Measurements from ENCODE around the gene BROX.
"Not testable (repeated sequence)": the region's sequence is repeated elsewhere in the genome, so short reads cannot be mapped to it uniquely, and the experiment has no call there.

Gene BROX, protein sequence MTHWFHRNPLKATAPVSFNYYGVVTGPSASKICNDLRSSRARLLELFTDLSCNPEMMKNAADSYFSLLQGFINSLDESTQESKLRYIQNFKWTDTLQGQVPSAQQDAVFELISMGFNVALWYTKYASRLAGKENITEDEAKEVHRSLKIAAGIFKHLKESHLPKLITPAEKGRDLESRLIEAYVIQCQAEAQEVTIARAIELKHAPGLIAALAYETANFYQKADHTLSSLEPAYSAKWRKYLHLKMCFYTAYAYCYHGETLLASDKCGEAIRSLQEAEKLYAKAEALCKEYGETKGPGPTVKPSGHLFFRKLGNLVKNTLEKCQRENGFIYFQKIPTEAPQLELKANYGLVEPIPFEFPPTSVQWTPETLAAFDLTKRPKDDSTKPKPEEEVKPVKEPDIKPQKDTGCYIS

DNA sequence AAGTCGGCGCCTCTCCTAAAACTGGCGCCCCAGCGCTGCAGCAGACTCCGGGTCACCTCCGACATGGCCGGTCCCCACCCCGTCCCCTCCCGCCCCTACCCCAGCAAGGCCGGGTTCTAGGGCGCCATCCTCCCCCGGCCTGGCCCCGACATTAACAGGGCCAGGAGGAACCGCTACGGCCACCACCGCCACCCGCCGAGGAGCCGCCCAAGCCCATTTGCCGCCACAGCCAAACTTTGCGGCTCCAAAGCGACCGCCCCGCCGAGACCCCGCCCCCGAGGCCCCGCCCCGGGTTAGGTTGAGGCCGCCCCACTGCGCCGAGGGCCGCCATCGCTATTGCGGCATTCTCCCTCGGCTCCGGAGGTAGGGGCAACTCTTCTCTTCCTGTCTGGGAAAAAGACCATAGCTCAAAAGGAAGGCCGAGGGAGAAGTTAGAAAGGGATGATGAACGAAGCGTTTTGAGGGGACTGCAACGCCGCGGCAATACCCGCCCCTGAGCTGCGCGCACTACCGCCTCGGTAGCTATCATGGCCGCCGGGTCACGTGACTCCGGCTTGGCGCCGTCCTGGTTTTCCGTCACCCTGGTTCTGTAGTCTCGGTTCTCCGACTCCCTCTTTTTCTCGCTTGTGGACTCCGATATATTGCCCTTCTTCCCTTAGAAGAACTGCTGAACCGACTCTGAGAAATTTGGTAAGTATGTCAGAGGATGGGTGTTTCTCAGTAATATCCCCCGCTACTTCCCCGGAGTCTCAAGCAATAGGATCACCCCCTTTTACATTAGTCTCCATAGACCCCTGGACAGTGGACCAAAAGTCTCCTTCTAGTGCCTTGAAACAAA is at the start of gene BROX, which contains the start of gene AIDA:
Gene BROX (plus strand): TSS at position 312 of the 838 bp plus-strand sequence. CDS start 3,136 bp downstream, outside the sequence.
Gene AIDA (minus strand): TSS at position 239 of the 838 bp plus-strand sequence. CDS start 174 bp downstream, at position 65.
- peak within 1 kb of the TSS; percentile 88 for H3K4me3 ChIP-seq (ENCODE audit: control insufficient read depth, low read depth, low read length)
- TF ChIP-seq, protein P1, sequence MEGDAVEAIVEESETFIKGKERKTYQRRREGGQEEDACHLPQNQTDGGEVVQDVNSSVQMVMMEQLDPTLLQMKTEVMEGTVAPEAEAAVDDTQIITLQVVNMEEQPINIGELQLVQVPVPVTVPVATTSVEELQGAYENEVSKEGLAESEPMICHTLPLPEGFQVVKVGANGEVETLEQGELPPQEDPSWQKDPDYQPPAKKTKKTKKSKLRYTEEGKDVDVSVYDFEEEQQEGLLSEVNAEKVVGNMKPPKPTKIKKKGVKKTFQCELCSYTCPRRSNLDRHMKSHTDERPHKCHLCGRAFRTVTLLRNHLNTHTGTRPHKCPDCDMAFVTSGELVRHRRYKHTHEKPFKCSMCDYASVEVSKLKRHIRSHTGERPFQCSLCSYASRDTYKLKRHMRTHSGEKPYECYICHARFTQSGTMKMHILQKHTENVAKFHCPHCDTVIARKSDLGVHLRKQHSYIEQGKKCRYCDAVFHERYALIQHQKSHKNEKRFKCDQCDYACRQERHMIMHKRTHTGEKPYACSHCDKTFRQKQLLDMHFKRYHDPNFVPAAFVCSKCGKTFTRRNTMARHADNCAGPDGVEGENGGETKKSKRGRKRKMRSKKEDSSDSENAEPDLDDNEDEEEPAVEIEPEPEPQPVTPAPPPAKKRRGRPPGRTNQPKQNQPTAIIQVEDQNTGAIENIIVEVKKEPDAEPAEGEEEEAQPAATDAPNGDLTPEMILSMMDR (IDR thresholded peaks at IDR 0.05; ENCODE audit: control insufficient read depth, insufficient read depth, low read depth, low read length, missing control alignments): no peak
- no peak for DNase-seq (ENCODE audit: low read depth)

DNA sequence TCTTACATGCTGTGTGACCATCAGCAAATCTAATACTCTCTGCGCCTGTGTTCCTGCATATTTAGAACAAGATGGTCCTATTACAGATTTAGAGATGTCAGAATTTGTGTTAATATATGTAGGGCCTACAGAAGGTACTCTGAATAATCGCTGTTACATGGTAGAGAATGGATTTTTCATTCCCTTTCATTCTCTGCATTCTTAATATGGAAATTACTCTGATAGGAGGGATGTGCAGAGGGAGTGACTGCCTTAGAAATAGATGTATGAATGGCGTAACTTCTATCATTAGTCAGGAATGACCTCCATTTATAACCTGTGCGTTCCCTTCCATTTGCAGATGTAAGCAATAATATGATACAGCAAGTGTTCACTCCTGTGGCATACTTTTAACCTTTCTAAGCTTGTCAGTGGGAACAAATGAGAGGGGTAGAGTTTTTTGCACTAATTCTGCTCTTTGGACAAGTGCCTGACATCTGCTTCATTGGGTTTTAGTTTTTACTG is 48.9 kb upstream of the BROX start:
- no peak for DNase-seq (ENCODE audit: low read depth)
- TF ChIP-seq, protein P1 (IDR thresholded peaks at IDR 0.05; ENCODE audit: control insufficient read depth, insufficient read depth, low read depth, low read length, missing control alignments): no peak
- no peak overlapping the region for H3K4me3 ChIP-seq (ENCODE audit: control insufficient read depth, low read depth, low read length)

DNA sequence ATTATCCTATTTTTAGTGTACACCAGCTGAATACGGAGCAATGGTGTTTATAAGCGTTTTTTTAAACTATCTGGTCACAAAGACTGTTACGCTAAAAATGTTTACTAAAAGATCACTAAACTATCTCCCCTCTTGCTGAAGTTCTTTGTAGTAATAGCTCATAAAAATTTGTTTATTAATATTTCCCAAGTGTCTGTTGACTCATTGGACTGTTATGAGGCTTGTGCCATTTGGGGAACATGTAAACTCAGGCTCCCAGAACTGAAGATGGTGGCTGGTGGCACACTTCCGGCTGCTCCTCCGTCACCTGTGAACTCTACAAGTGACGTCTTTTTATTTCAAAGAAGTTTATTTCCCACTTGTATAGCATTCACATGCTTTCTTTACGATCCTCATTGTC is 46.4 kb upstream of the BROX start:
- H3K4me3 ChIP-seq (ENCODE audit: control insufficient read depth, low read depth, low read length): no peak overlapping the region
- TF ChIP-seq, protein P1 (IDR thresholded peaks at IDR 0.05; ENCODE audit: control insufficient read depth, insufficient read depth, low read depth, low read length, missing control alignments): no peak
- DNase-seq (ENCODE audit: low read depth): no peak

DNA sequence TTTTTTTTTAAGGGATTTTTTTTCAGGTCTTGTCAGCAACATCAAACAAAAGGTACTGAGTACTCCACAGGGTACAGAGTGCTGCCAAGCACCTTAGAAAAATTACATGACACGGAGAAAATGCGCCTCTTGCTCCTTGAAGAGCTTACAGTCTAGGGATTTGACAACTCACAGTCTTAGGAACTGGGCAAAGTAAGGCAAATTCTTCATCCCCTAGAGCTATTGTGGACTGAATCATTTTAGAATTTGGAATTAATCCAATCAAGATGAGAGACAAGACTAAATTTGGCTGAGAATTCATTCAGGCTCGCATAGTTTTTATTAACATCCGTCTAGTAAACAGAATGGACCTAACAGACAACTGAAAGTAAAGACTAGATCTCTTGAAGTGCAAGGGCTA is 44.2 kb upstream of the BROX start:
- H3K4me3 ChIP-seq (ENCODE audit: control insufficient read depth, low read depth, low read length); DNase-seq (ENCODE audit: low read depth): not testable (repeated sequence)

DNA sequence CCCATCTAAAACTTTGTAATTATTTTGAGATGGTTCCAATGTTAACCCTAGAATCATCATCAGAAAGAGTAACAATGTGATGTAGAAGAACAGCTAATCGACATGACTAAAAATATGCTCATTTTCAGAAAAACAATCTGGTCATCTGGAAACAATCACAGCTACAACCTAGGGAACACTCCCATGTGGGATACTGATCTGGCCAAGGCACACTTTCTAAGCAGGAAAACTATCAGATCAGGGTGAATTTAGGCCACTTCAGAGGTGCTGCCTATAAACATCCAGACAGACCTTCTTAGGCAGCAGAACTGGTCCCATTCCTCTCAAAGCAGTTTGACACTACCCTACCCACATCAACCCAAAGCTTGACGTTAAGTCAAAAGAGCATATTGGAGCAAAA is 43.3 kb upstream of the BROX start:
- not testable (repeated sequence) for H3K4me3 ChIP-seq (ENCODE audit: control insufficient read depth, low read depth, low read length); DNase-seq (ENCODE audit: low read depth)

DNA sequence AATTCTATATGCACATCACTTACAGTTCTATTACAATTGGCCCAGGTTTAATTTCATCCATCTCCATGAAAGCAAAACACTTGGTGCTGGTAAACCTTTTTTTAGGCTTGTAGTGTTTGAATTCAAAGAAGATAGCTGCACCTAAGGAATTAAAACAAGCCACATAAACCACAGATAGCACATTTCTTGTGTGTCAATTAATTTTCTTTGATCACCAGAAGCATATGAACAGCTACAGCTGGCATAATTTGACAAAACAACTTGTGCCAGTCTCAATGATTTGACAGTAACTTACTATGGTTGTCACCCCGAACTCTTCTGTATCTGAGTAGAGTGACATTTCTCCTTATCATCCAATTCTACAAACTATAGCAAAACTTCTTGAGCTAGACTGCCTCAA is 42.3 kb upstream of the BROX start:
- DNase-seq (ENCODE audit: low read depth): no peak
- H3K4me3 ChIP-seq (ENCODE audit: control insufficient read depth, low read depth, low read length): no peak overlapping the region
- TF ChIP-seq, protein P1 (IDR thresholded peaks at IDR 0.05; ENCODE audit: control insufficient read depth, insufficient read depth, low read depth, low read length, missing control alignments): no peak

DNA sequence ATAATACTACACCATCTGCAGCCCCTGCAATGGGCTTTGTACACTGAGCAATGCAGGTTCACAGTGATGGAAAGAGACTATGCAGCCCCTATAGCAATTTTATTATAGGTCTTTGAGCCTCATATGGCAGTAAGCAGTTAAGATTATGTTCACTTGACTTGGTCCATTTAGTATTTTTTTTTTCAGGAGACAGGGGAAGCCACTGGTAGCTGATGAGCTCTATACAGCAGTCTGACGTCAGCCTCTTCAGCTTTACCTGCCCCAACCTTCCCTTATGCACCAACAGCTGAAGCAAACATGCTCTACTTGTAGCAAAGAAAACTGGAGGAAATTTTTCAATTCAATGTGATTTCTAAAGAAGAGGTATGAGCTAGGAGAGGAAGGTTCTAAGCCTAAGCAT is 32.3 kb upstream of the BROX start:
- DNase-seq (ENCODE audit: low read depth): no peak
- TF ChIP-seq, protein P1 (IDR thresholded peaks at IDR 0.05; ENCODE audit: control insufficient read depth, insufficient read depth, low read depth, low read length, missing control alignments): no peak
- H3K4me3 ChIP-seq (ENCODE audit: control insufficient read depth, low read depth, low read length): no peak overlapping the region
